Measurements from ENCODE around the gene SLC35G4. TPM values are rescaled to one million over a fixed set of nuclear protein-coding genes. Genes with fewer than 3 reads are reported as not detected.
"Not testable (repeated sequence)": the region's sequence is repeated elsewhere in the genome, so short reads cannot be mapped to it uniquely, and the experiment has no call there.

Gene SLC35G4
- not detected in 2 replicates for total RNA-seq (2021)
- not detected for Bru-seq, nascent RNA
- BruChase-seq, experiment 1, labeled RNA remaining after a 2-hour chase = not detected
- BruChase-seq, experiment 2, labeled RNA remaining after a 6-hour chase = not detected
- long read RNA-seq = 0 reads

DNA sequence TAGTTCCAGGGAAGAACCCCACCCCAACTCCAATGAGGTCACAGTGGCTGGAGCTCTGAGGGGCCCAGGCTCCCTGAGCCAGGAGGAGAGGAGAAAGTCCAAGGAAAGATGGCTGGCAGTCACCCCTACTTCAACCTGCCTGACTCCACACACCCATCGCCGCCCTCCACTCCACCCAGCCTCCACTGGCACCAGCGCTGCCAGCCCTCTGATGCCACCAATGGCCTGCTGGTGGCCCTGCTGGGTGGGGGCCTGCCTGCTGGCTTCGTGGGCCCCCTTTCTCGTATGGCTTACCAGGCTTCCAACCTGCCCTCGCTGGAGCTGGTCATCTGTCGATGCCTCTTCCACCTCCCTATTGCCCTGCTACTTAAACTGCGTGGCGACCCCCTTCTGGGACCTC is at the start of gene SLC35G4:
TSS of gene SLC35G4 (plus strand) at position 109 of the 400 bp plus-strand sequence. CDS start at position 109, 0 bp downstream.
- BruUV-seq (replicated peaks); H3K36me3 ChIP-seq (ENCODE audit: insufficient read depth, low read length, poor library complexity, severe bottlenecking); H3K9me3 ChIP-seq (ENCODE audit: low read depth, low read length, poor library complexity, severe bottlenecking); H3K4me3 ChIP-seq (ENCODE audit: low read depth, low read length, poor library complexity, severe bottlenecking); H3K27ac ChIP-seq (ENCODE audit: low read depth, low read length, poor library complexity, severe bottlenecking); H3K4me1 ChIP-seq (ENCODE audit: insufficient read depth, low read length, poor library complexity, severe bottlenecking); H3K27me3 ChIP-seq (replicated peaks; ENCODE audit: insufficient read depth, low read depth, low read length, poor library complexity); CTCF ChIA-PET; POLR2A ChIA-PET (ENCODE audit: low non-redundant PET); DNase-seq (ENCODE audit: low spot score): not testable (repeated sequence)
- intact Hi-C loops (cut with micrococcal nuclease; ENCODE audit: unreplicated experiment) = loop anchor here (10.0 kb wide), 1 partner anchor 1785 kb away; no protein-coding TSS in a partner anchor

DNA sequence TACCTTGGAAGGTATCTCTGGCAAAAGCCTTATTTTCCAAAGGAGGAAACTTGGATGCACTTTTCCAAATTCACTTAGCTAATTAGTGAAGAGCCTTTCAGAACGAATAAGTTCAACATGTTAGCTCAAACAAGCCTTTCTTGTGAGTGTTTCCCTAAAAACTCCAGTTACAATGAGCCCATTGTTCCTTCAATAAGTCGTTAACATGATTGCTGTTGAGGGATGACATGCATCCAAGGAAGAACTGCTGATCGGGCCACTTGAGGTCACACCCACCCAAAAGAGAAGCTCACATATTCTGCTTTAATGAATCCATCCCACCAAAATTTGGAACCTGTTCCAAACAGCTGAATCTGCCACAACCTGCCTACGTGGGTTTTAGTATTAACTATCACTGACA is 48.1 kb upstream of the SLC35G4 start:
- no TSS peak for BruUV-seq (replicated peaks)
- no peaks in the 10 kb centered on the region for H3K4me1 ChIP-seq (ENCODE audit: insufficient read depth, low read length, poor library complexity, severe bottlenecking)
- H3K9me3 ChIP-seq (ENCODE audit: low read depth, low read length, poor library complexity, severe bottlenecking) = no peaks in the 10 kb centered on the region
- TF ChIP-seq EZH2 (IDR thresholded peaks at IDR 0.05; ENCODE audit: borderline replicate concordance, low read depth, low read length, poor library complexity, severe bottlenecking) = no peak
- TF ChIP-seq, protein P1, sequence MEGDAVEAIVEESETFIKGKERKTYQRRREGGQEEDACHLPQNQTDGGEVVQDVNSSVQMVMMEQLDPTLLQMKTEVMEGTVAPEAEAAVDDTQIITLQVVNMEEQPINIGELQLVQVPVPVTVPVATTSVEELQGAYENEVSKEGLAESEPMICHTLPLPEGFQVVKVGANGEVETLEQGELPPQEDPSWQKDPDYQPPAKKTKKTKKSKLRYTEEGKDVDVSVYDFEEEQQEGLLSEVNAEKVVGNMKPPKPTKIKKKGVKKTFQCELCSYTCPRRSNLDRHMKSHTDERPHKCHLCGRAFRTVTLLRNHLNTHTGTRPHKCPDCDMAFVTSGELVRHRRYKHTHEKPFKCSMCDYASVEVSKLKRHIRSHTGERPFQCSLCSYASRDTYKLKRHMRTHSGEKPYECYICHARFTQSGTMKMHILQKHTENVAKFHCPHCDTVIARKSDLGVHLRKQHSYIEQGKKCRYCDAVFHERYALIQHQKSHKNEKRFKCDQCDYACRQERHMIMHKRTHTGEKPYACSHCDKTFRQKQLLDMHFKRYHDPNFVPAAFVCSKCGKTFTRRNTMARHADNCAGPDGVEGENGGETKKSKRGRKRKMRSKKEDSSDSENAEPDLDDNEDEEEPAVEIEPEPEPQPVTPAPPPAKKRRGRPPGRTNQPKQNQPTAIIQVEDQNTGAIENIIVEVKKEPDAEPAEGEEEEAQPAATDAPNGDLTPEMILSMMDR (conservative IDR thresholded peaks at IDR 0.05; ENCODE audit: low read depth, low read length) = no peak
- ChIA-PET POLR2A (ENCODE audit: low non-redundant PET) (no interaction called here), CTCF (no interaction called here)
- no peaks in the 10 kb centered on the region for H3K27me3 ChIP-seq (replicated peaks; ENCODE audit: insufficient read depth, low read depth, low read length, poor library complexity)
- DNase-seq (ENCODE audit: low spot score) = no peak
- H3K4me3 ChIP-seq (ENCODE audit: low read depth, low read length, poor library complexity, severe bottlenecking) = no peak overlapping the region
- H3K27ac ChIP-seq (ENCODE audit: low read depth, low read length, poor library complexity, severe bottlenecking) = no peak overlapping the region
- H3K36me3 ChIP-seq (ENCODE audit: insufficient read depth, low read length, poor library complexity, severe bottlenecking) = no peaks in the 10 kb centered on the region
- intact Hi-C loops (cut with micrococcal nuclease; ENCODE audit: unreplicated experiment) = no loop called here

DNA sequence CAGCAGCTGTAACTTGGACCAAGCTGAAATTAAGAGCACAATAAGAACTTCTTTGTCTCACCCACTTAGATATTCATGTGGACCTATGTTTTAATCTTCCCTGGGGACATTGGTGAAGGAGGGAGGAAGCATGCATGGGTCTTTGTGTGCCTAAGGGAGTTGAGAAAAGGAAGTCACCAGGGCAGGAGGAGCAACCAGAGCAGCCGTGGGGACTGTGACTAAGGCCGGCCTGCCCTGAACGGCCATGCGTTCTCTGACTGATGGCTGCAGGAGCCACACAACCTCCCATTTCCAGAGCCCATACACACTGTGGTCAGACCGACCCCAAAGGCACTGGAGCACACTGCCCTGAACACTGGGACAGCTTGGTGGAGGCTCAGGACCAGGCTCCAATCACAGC is 43.7 kb upstream of the SLC35G4 start:
- Histone ChIP-seq H3K4me3 (ENCODE audit: low read depth, low read length, poor library complexity, severe bottlenecking) (no peak overlapping the region), H3K9me3 (ENCODE audit: low read depth, low read length, poor library complexity, severe bottlenecking) (no peaks in the 10 kb centered on the region), H3K36me3 (ENCODE audit: insufficient read depth, low read length, poor library complexity, severe bottlenecking) (no peaks in the 10 kb centered on the region), H3K4me1 (ENCODE audit: insufficient read depth, low read length, poor library complexity, severe bottlenecking) (no peaks in the 10 kb centered on the region), H3K27me3 (replicated peaks; ENCODE audit: insufficient read depth, low read depth, low read length, poor library complexity) (no peaks in the 10 kb centered on the region), H3K27ac (ENCODE audit: low read depth, low read length, poor library complexity, severe bottlenecking) (no peak overlapping the region)
- POLR2A ChIA-PET (ENCODE audit: low non-redundant PET) = no interaction called here
- CTCF ChIA-PET = no interaction called here
- no TSS peak for BruUV-seq (replicated peaks)
- no peak for DNase-seq (ENCODE audit: low spot score)
- TF ChIP-seq, protein P1 (conservative IDR thresholded peaks at IDR 0.05; ENCODE audit: low read depth, low read length) = no peak
- no peak for TF ChIP-seq EZH2 (IDR thresholded peaks at IDR 0.05; ENCODE audit: borderline replicate concordance, low read depth, low read length, poor library complexity, severe bottlenecking)
- intact Hi-C loops (cut with micrococcal nuclease; ENCODE audit: unreplicated experiment) = no loop called here

DNA sequence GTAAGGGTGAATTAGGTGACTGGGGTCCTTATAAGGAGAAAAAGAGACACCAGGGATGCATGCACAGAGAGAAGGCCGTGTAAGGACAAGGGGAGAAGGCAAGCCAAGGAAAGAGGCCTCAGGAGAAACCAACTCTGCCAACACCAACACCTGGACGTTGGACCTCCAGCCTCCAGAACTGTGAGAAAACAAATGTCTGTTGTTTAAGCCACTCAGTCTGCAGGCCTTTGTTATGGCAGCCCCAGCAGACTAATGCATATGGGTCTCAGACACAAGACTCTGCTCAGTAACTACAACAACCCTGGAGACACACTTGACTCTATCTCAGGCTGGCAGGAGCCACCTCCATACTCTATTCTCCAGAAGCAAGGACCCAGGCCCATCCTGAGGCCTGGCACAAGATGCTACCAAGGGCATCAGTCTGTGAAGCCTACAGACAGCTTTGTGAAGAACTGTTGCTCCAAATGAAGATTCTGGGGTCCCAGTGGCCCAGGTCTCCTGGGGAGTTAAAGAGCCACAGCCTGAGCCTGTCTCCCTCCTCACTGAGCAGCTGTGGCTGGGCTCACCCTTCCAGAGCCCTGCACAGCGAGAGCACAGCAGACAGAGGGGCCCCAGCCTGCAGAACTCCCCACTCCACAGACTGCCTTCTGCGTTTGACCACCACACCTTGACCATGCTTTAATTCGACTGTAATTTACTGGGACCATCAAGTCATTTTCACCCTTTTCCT is 43.0 kb upstream of the SLC35G4 start:
- intact Hi-C loops (cut with micrococcal nuclease; ENCODE audit: unreplicated experiment) = no loop called here
- POLR2A ChIA-PET (ENCODE audit: low non-redundant PET) = no interaction called here
- H3K4me1 ChIP-seq (ENCODE audit: insufficient read depth, low read length, poor library complexity, severe bottlenecking) = no peaks in the 10 kb centered on the region
- no peak overlapping the region for H3K27ac ChIP-seq (ENCODE audit: low read depth, low read length, poor library complexity, severe bottlenecking)
- H3K36me3 ChIP-seq (ENCODE audit: insufficient read depth, low read length, poor library complexity, severe bottlenecking) = no peaks in the 10 kb centered on the region
- no peaks in the 10 kb centered on the region for H3K27me3 ChIP-seq (replicated peaks; ENCODE audit: insufficient read depth, low read depth, low read length, poor library complexity)
- DNase-seq (ENCODE audit: low spot score) = no peak
- no peaks in the 10 kb centered on the region for H3K9me3 ChIP-seq (ENCODE audit: low read depth, low read length, poor library complexity, severe bottlenecking)
- CTCF ChIA-PET = no interaction called here
- no TSS peak for BruUV-seq (replicated peaks)
- no peak for TF ChIP-seq EZH2 (IDR thresholded peaks at IDR 0.05; ENCODE audit: borderline replicate concordance, low read depth, low read length, poor library complexity, severe bottlenecking)
- TF ChIP-seq, protein P1 (conservative IDR thresholded peaks at IDR 0.05; ENCODE audit: low read depth, low read length) = no peak
- H3K4me3 ChIP-seq (ENCODE audit: low read depth, low read length, poor library complexity, severe bottlenecking) = no peak overlapping the region
